Spinal cord (tissue), 10 donors: ENCODE measurements around the gene MARCHF10. TPM values are rescaled to one million over a fixed set of nuclear protein-coding genes. Genes with fewer than 3 reads are reported as not detected.

Experiments
- DNase-seq, 6 donors: peaks; one replicate each; pipeline versions ENCODE4 v3.0.0 to v3.0.0-alpha.2; 2013 to 2015; ENCODE audit warnings: low spot score in 6 of 6, low read depth in 4 of 6
- H3K27ac ChIP-seq: one replicate; pipeline ENCODE4 v1.5.1; 2013; ENCODE audit warnings: low read depth, low read length, control low read depth
- H3K27me3 ChIP-seq: one replicate; pipeline ENCODE4 v1.6.1; 2013; ENCODE audit warnings: low read length; ENCODE audit not compliant: control insufficient read depth, insufficient read depth
- H3K36me3 ChIP-seq: one replicate; pipeline ENCODE4 v1.6.1; 2013; ENCODE audit warnings: low read length; ENCODE audit not compliant: control insufficient read depth, insufficient read depth
- H3K4me1 ChIP-seq: one replicate; pipeline ENCODE4 v1.6.1; 2013; ENCODE audit warnings: low read length; ENCODE audit not compliant: control insufficient read depth, insufficient read depth
- H3K4me3 ChIP-seq: one replicate; pipeline ENCODE4 v1.5.1; 2013; ENCODE audit warnings: low read depth, low read length, control low read depth
- H3K9me3 ChIP-seq: one replicate; pipeline ENCODE4 v1.6.1; 2013; ENCODE audit warnings: low read length; ENCODE audit not compliant: control insufficient read depth, insufficient read depth
- WGBS: methylation state at CpG from one replicate; pipeline ENCODE4 v1.1.5; 2013; ENCODE audit warnings: missing lambda C conversion rate; ENCODE audit not compliant: insufficient coverage; 5-methylcytosine and 5-hydroxymethylcytosine counted together
- polyA plus RNA-seq, 2 donors: library from polyadenylated mRNA; unstranded; fragments of 120-200 nt; gene quantifications; one replicate each; pipeline ENCODE4 v1.2.1, GENCODE V29; 2013; ENCODE audit not compliant: insufficient read length in 2 of 2
- total RNA-seq, 2 donors: library from RNA; depleted of rRNA in 1 of 2; stranded (reverse); fragments of 120-200 nt in 1 of 2; fragments of >200 nt in 1 of 2; gene quantifications; one replicate each; pipeline versions ENCODE4 v1.2.3 to v1.2.4, GENCODE V29; 2013 to 2014
- donor health status: healthy.

The MARCHF10 gene
- total and polyA plus RNA-seq, 4 donors = 0.59 to 3.6 (median 2.6) TPM

- H3K4me3 ChIP-seq = no peak overlapping the region
These were observed 61.2 kb downstream of the MARCHF10 start for GRCh38 chr17:62746941-62747340.

GRCh38 chr17:62745806-62746205 lies 62.3 kb downstream of the MARCHF10 start:
- no peak for DNase-seq
- WGBS = 73% methylated on average over 2 of the region's 7 CpGs
- H3K36me3 ChIP-seq = no peaks in the 10 kb centered on the region
- H3K4me3 ChIP-seq = no peak overlapping the region
- no peak overlapping the region for H3K27ac ChIP-seq
- no peaks in the 10 kb centered on the region for H3K9me3 ChIP-seq
- peaks cover 13% of the 10 kb centered on the region for H3K4me1 ChIP-seq
- no peaks in the 10 kb centered on the region for H3K27me3 ChIP-seq

More at GRCh38 chr17:62746941-62747340, 61.2 kb downstream of the MARCHF10 start:
- no CpG with 5 or more reads among the region's 8 CpGs for WGBS
- Histone ChIP-seq H3K9me3 (no peaks in the 10 kb centered on the region), H3K27ac (no peak overlapping the region), H3K27me3 (no peaks in the 10 kb centered on the region), H3K36me3 (no peaks in the 10 kb centered on the region), H3K4me1 (peaks cover 15% of the 10 kb centered on the region)
- no peak for DNase-seq

GRCh38 chr17:62744259-62744658 lies 63.9 kb downstream of the MARCHF10 start:
- H3K4me1 ChIP-seq = peaks cover 5% of the 10 kb centered on the region
- H3K4me3 ChIP-seq = no peak overlapping the region
- H3K9me3 ChIP-seq = no peaks in the 10 kb centered on the region
- 87% methylated on average over 4 of the region's 7 CpGs for WGBS
- DNase-seq = no peak
- no peak overlapping the region for H3K27ac ChIP-seq
- H3K27me3 ChIP-seq = no peaks in the 10 kb centered on the region
- H3K36me3 ChIP-seq = no peaks in the 10 kb centered on the region

- Histone ChIP-seq H3K4me1 (peaks cover 5% of the 10 kb centered on the region), H3K27ac (no peak overlapping the region), H3K4me3 (no peak overlapping the region), H3K36me3 (no peaks in the 10 kb centered on the region), H3K9me3 (no peaks in the 10 kb centered on the region), H3K27me3 (no peaks in the 10 kb centered on the region)
- 100% methylated on average over 1 of the region's 4 CpGs for WGBS
- DNase-seq = no peak
These were observed 66.8 kb downstream of the MARCHF10 start for GRCh38 chr17:62741290-62741689.

GRCh38 chr17:62739645-62740388 lies 68.3 kb downstream of the MARCHF10 start:
- Histone ChIP-seq H3K4me3 (no peak overlapping the region), H3K9me3 (no peaks in the 10 kb centered on the region), H3K27ac (no peak overlapping the region), H3K27me3 (no peaks in the 10 kb centered on the region), H3K4me1 (peaks cover 5% of the 10 kb centered on the region), H3K36me3 (no peaks in the 10 kb centered on the region)
- 96% methylated on average over 10 of the region's 16 CpGs for WGBS
- DNase-seq = peak in 2 of 6 donors; percentile 20 to 73

- H3K9me3 ChIP-seq = no peaks in the 10 kb centered on the region
- H3K36me3 ChIP-seq = no peaks in the 10 kb centered on the region
- WGBS = 79% methylated on average over 5 of the region's 9 CpGs
- peaks cover 5% of the 10 kb centered on the region for H3K4me1 ChIP-seq
- no peaks in the 10 kb centered on the region for H3K27me3 ChIP-seq
- H3K27ac ChIP-seq = no peak overlapping the region
- no peak overlapping the region for H3K4me3 ChIP-seq
- DNase-seq = no peak
These were observed 69.8 kb downstream of the MARCHF10 start for GRCh38 chr17:62738281-62738680.

- H3K36me3 ChIP-seq = no peaks in the 10 kb centered on the region
- DNase-seq = no peak
- no peaks in the 10 kb centered on the region for H3K27me3 ChIP-seq
- H3K9me3 ChIP-seq = no peaks in the 10 kb centered on the region
- H3K4me3 ChIP-seq = no peak overlapping the region
- no peak overlapping the region for H3K27ac ChIP-seq
- 89% methylated on average over 4 of the region's 8 CpGs for WGBS
- peaks cover 5% of the 10 kb centered on the region for H3K4me1 ChIP-seq
These were observed 70.6 kb downstream of the MARCHF10 start for GRCh38 chr17:62737513-62737912.

GRCh38 chr17:62735044-62735651 lies 73.0 kb downstream of the MARCHF10 start:
- no peaks in the 10 kb centered on the region for H3K27me3 ChIP-seq
- 10% methylated on average over 2 of the region's 7 CpGs for WGBS
- no peak for DNase-seq

GRCh38 chr17:62732125-62732524 lies 76.0 kb downstream of the MARCHF10 start:
- no peaks in the 10 kb centered on the region for H3K27me3 ChIP-seq
- no peaks in the 10 kb centered on the region for H3K4me1 ChIP-seq
- H3K9me3 ChIP-seq = no peaks in the 10 kb centered on the region
- DNase-seq = no peak
- H3K4me3 ChIP-seq = no peak overlapping the region
- 72% methylated on average over 2 of the region's 5 CpGs for WGBS
- no peak overlapping the region for H3K27ac ChIP-seq
- no peaks in the 10 kb centered on the region for H3K36me3 ChIP-seq

More at GRCh38 chr17:62735044-62735651, 73.0 kb downstream of the MARCHF10 start:
- Histone ChIP-seq H3K27ac (no peak overlapping the region), H3K9me3 (no peaks in the 10 kb centered on the region), H3K4me3 (no peak overlapping the region), H3K4me1 (peaks cover 5% of the 10 kb centered on the region), H3K36me3 (no peaks in the 10 kb centered on the region)
